NCI-H524 treated with DMSO at 0.1 percent for 48 hours (cell line): ENCODE results near the gene SNX32.
"Not testable (repeated sequence)": the region's sequence is repeated elsewhere in the genome, so short reads cannot be mapped to it uniquely, and the experiment has no call there.

Experiments used
- DNase-seq: peaks from one replicate; lab custom pipeline; 2025; lab: John Stamatoyannopoulos, UW

Gene SNX32

DNA sequence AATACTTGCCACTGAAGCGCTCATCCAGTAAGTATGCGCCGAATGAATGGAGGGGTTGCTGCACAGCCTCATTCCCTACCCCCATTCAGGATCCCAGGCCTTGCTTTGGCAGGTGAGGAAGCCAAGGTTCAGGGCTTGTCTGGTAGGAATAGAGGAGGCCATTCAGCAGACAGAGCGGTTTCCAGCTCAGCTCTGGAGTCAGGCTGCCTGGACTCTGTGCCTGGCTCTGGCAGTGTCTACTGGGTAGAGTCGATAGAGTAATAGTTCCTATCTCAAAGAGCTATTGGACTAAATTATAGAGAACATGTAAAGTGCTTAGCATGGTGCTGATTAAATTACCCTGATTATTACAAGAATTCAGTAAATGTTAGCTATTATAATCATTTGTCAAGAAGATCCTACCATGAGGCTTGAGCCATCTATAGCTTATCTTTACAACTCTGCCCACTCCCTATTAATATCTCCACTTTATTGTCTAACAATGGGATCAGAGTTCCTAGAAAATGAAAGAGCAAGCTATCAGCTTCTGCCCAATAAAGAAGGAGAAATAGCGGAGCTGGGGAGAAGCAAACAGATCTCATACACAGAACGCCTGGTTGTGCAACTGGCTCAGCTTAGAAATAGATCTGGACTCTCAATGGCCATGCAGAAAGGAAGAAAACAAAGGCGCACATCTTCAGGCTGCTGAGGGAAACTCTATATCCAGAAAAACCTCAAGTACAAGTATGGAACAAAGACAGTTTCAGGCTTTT is 6.6 kb upstream of the SNX32 start:
- DNase-seq = no peak

DNA sequence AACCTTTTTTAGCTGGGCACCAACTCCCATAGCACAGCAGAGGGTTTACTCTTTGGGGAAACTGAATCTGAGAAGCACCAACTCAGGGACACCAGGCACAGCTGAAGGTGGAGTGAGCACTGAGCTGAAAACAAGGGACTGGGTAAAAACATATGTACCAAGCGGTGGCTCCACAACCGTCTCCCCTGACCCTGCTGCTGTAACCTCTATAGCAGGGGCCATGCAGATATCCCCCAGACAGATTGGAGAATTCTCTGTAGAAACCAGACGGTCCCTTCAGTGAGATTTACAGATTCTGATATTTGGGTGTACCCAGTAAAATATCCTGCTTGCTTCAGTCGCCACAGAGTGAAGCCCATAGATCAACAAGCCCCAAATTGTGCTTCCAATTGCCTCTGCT is 4.3 kb upstream of the SNX32 start:
- DNase-seq = no peak

DNA sequence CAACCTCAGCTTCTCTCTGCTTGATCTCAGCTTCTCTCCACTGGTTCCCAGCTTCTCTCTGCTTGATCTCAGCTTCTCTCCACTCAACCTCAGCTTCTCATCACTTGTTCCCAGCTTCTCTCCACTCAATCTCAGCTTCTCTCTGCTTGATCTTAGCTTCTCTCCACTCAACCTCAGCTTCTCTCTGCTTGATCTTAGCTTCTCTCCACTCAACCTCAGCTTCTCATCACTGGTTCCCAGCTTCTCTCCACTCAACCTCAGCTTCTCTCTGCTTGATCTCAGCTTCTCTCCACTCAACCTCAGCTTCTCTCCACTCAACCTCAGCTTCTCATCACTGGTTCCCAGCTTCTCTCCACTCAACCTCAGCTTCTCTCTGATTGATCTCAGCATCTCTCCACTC is 1.5 kb upstream of the SNX32 start:
- DNase-seq = not testable (repeated sequence)

DNA sequence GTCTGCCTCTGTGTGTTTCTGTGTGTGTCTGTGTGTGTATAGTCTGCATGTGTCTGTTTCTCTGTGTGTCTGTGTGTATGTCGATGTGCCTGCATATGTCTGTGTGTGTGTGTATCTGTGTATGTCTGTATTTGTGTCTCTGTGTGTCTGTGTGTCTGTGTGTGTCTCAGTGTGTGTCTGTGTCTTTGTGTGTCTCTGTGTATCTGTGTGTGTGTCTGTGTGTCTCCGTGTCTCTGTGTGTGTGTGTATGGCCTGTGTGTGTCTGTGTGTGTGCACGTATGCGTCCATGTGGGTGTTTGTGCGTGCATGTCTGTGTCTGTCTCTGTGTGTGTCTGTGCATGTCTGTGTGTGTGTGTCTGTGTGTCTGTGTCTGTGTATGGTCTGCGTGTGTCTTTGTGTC is 439 bp downstream of the SNX32 start:
- DNase-seq = no peak

DNA sequence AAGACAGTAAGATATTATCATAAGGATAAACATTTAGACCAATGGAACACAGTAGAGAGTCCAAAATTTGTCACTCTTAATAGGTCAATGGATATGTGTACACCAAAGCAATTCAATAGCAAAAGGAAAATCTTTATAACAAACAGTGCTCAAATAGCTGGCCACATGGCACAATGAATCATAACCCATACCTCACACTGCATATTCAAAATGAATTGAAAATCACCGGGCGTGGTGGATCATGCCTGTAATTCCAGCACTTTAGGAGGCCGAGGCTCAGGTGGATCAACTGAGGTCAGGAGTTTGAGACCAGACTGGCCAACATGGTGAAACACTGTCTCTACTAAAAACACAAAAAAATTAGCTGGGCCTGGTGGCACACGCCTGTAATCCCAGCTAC is 8.4 kb downstream of the SNX32 start:
- no peak for DNase-seq

DNA sequence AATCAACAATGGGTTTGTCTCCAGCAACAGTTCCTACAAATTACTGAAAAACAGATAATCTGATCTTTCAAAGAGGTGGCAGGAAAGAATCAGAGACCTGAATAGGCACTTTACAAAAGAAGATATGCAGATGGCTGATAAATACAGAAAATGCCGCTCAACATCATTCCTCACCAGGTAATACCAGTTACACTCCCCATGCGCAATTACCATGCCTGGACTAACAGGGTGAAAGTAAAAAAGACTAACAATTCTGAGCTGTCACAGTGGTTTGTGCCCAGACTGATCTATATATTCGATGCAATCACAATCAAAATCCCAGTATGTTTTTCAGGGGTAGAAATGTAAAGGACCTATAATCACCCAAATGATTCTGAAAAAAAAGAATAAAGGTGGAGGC is 10.0 kb downstream of the SNX32 start:
- no peak for DNase-seq

DNA sequence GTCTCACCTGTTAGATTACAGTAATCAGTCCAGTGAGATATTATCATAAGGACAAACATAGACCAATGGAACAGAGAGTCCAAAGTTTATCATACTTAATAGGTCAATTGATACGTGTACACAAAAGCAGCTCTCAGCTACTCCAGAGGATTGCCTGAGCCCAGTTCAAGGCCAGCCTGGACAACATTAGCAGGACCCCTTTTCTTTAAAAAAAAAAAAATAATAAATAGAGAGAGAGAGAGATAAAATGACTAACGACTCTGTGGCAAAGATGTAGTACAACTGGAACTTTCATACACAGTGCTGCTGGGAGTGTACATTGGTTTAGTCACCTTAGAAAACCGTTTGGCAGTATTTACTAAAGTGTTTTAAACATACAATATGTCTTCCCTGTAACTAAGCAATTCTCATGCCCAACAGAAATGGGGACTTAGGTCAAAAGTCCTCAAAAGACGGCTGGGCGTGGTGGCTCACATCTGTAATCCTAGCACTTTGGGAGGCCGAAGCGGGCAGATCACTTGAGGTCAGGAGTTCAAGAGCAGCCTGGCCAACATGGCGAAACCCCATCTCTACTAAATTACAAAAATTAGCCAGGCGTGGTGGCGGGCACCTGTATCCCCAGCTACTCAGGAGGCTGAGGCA is 10.6 kb downstream of the SNX32 start:
- DNase-seq = no peak

DNA sequence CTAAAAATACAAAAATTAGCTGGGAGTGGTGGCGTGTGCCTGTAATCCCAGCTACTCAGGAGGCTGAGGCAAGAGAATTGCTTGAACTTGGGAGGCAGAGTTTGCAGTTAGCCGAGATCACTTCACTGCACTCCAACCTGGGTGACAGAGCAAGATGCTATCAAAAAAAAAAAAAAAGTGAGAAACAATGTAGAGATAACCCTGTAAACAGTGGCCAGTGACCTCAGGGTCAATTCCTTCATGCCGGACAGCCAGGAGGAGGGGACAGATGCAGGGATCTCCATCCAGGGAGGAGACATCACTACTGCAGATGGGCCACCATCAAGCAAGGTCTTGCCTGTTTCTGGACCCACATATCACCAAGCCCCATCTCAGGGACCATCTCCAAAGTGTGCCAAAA is 14.0 kb downstream of the SNX32 start:
- DNase-seq = no peak

DNA sequence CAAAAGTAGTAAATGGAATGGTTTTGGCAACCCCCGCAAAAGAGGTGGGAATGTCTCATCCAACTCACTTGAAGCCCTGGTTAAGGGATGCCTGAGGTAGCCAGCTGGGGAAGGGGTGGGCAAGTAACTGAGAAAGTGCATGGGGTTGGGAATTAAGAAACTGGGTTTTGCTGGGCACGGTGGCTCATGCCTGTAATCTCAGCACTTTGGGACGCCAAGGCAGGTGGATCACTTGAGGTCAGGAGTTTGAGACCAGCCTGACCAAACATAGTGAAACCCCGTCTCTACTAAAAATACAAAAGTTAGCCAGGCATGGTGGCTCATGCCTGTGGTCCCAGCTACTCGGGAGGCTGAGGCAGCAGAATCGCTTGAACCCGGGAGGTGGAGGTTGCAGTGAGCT is 14.9 kb downstream of the SNX32 start:
- not testable (repeated sequence) for DNase-seq

DNA sequence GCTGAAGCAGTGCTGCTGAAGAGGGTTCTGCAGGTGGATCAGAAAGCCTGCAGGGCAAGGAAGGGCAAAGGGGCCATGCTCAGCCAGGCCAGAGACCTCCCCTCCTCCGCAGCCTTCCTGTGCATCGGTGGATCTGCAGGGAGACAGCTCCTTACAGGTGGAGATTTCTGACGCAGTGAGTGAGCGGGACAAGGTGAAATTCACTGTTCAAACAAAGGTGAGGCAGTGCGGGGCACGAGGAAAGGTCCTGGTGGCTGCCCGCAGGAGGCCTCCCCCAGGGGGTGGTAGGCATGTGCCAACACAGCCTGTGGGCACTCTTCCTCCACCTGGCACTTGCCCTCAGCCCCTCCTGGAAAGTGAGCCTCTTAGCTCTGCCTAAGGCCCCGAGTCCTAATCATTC is 15.6 kb downstream of the SNX32 start:
- DNase-seq = no peak

DNA sequence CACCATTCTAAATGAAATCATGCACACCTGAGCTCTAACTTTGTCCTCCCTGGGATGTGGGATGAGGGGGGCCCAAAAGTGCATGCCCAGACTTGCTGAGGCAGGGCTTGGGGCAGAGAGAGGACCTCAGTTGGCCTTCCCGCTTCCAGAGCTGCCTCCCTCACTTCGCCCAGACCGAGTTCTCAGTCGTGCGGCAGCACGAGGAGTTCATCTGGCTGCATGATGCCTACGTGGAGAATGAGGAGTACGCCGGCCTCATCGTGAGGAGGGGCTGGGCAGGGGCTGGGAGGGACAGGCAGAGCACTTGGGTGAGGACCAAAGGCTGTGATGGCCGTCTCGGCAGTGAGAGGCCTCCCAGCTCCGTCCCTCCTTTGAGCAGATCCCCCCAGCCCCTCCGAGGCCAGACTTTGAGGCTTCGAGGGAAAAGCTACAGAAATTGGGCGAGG is 16.0 kb downstream of the SNX32 start:
- no peak for DNase-seq

DNA sequence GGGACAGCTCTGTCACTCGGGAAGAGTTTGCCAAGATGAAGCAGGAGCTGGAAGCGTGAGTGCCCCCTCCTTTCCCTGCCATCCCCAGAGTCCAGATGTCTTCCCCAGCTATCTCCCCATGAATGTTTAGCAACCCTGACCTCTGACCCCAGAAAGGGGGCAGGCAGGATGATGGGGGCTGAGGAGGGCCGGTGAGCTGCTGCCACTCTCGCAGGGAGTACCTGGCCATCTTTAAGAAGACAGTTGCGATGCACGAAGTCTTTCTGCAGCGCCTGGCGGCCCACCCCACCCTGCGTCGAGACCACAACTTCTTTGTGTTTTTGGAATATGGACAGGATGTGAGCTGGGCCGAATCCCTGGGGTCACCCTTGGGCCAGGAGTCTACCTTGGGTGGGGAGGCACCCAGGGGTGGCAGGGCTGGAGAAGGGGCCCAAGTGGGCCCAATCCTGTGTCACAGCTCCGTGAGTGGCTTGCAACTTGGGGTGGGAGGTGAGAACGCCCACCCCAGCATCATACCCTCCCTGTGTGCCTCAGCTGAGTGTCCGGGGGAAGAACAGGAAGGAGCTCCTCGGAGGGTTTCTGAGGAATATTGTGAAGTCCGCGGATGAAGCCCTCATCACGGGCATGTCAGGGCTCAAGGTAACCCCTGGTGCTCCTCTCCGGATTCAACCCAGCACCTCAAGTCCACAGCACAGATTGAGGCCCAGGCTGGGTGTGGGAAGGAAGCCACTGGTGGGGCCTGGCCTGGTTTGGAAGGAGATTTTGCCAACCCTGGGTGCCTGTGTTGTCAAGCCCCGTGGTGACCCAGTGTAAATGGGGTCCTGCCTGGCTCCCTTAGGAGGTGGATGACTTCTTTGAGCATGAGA is 16.7 kb downstream of the SNX32 start:
- DNase-seq = no peak

DNA sequence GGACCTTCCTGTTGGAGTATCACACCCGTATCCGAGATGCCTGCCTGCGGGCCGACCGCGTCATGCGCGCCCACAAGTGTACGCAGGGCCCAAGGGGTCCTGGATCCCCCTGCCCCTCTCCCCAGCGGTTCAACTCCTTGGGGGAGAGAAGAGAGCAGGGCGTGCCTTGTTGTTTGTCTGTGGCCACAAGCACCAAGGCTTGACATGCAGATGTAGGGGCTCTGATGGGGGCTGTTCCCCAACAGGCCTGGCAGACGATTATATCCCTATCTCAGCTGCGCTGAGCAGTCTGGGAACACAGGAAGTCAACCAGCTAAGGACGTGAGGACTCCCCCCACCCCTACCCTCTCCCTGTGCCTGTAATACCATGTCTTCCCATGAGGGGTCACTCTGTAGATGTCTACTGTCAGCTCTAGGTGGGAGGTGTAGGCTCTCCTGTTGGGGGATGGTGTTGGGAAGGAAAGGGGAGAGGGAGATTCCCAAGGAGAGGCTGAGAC is 17.4 kb downstream of the SNX32 start:
- DNase-seq = no peak

DNA sequence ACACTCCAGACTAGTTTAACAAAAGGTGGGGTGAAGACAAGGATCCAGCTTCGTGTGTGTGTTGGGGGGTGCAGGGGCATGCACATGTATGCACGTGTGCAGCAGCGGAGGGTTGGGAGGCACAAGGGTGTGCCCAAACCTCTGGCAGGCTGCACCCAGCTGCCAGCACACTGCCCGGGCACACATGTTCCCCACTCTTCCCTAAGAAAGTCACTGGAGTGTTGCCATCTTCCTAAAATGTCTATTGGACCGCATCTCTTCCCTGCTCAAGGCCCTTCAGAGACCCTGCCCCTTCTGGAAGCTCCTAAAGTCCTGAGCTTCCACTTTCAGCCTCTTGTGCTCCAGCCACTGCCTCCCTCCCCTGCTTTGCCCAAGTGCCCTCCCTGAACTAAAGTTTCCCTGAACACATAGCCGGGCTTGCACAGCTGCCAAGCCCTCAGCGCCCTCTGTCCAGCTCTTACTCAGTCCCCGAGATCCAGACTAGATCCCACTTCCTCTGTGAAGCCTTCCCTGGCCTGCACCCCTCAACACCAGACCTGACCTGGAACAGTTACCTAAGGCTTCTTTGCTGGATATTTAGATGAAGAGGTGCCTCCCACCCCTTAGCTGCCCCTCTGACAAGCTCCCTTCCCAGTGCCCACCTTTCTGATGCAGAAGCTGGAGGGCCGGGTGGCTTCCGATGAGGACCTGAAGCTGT is 18.2 kb downstream of the SNX32 start:
- no peak for DNase-seq

DNA sequence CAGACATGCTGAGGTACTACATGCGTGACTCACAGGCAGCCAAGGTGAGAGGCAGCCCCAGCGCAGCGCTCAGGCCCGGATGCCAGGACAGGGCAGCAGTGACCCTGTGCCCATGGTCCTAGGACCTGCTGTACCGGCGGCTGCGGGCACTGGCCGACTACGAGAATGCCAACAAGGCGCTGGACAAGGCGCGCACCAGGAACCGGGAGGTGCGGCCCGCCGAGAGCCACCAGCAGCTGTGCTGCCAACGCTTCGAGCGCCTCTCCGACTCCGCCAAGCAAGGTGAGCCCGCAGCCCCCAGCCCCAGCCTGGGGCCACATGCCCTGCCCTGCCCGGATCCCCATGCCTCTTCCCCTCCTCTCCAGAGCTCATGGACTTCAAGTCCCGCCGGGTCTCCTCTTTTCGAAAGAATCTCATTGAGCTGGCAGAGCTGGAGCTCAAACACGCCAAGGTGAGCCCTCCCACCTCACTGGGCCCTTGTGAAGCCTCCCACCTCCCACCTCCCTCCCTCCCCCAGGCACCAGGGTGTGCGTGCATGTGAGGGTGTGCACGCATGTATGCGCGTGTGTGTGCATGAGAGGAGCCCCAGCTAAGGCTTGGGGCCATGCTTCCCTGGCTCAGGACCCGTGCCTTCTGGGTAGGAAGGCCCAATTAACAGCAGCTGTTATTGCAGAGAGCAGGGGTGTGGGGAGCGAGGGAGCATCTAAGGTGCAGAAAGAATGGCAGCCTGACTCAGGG is 18.9 kb downstream of the SNX32 start:
- DNase-seq = no peak

DNA sequence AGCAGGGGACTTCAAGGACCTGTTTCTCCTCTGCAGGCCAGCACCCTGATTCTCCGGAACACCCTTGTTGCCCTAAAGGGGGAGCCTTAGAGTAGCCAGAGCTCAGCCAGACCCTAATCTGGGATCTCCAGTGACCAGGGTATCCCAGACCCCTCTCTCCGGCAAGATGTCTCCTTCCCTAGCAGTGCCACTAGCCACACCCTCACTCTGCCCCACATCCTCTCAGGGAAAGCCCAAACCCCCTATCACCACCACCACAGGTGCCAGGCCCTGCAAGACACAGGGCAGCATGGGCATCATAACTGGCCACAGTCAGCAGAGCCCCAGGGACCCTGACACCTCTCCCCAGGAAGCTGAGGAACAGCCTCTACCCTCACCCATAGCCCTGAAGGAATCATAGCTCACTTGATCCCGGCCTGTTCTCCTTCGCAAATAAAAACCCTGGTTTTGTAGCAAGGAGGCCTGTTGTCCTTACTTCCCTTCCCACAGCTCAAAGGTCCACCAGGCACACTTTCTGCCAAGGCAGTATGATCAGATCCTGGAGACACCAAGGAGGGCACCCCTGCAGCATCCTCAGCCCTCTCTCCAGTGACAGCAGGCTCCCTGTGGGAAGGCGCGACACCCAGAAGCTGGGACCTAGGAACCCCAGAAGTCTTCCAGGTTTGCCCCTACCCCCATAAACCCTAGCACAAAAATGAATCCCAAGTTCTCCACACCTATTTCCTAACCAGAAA is 19.6 kb downstream of the SNX32 start:
- no peak for DNase-seq

DNA sequence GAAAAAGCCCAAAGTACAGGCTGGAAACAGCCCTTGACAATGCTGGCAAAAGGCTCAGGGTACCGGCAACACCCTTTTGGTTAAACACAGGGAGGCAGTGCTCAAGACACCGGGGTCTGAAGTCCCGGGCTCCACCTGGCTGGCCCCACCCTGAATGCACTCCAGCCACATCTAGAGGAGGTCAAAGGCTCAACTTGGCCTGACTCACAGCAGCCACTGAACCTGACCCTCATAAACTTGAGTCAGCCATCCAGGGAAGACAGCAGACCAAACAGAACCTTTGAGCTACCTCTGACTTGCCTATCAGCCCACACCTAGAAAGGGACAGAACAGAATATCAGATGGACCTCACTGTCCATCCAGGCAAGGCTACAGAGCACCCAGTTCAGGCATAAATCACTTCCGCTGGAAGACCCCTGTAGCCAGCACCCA is 20.4 kb downstream of the SNX32 start:
- no peak for DNase-seq

DNA sequence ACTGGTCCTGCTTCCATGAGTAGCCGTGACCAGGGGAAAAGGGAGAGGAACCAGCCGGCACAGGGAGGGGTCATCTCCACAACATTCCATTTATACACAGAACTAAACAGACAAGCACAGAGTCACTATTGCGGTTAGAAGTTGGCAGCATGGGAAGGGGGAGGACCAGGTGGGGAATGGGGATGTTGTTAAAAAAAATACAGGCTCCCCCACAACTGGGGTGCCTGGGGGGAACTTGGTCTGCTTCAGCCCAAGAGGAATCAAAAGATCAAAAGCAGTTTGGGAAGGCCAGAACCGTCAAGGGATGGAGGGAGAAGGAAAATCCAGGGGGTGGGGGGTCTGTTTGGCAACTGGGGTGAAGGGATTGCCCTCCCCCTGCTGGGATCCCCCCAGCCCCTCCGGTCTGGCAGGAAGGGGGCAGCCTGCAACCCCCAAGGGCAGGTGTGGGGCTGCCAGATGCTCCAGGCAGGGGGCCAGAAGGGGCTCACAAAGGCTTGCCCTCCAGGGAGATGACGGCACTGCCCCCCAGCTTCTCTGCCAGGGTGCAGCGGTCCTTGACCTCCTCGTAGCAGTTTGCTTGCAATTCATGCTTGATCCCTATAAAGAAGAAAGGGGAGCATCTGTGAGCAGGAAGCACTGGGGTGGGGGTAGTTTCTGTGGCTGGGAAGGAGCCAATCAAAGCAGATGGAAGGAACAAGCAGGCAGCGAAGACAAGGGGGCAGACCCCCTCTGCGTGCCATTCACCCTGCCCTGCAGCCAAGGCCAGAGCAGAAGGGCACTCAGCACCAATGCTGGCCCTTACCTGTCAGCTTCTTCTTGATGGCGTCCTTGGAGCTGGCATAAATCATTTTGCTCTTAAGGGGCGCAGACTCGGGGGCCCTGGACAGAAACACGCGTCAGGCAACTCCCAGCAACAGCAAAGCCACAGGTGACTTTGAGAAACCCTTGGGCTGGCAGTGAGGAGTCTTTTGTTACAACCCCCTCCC is 21.4 kb downstream of the SNX32 start:
- no peak for DNase-seq

DNA sequence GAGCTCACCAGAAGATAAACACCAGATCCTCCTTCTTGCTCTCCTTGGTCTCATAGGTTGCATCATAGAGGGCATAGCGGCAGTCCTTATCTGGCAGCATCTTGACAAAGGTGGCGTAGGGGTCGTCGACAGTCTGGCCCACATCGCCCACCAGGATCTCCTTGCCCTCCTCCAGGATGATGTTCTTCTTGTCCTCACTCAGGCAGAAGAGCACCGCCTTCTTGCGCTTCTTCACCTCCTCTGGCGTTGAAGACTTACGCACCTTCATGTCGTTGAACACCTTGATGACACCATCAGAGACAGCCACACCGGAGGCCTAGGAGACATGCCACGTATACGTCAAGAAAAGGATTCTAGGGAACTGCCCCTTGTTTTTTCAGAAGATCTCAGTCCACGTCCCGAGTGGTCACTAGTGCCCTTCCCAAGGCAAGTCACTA is 22.2 kb downstream of the SNX32 start:
- DNase-seq = no peak
